Peyer's patch (tissue), 4 donors: ENCODE measurements around the gene GFPT1.

Experiments
- CTCF ChIP-seq, 6 experiments: fragments of 450-650 bp in 4 of 6; fragments of 200-600 bp in 2 of 6; sonication (generic) in 1 of 6; IDR thresholded peaks; one replicate each; pipeline ENCODE4 v1.5.1; 2017 to 2019; ENCODE audit warnings: antibody characterized with exemption in 6 of 6, mild to moderate bottlenecking in 3 of 6, moderate library complexity in 1 of 6
- POLR2A ChIP-seq, 2 donors: fragments of 450-650 bp; IDR thresholded peaks; one replicate each; pipeline ENCODE4 v1.5.1; 2017; ENCODE audit warnings: antibody characterized with exemption in 2 of 2, mild to moderate bottlenecking in 2 of 2, moderate library complexity in 2 of 2

- TF ChIP-seq CTCF (IDR thresholded peaks at IDR 0.05) (no peak), POLR2A (IDR thresholded peaks at IDR 0.05) (no peak)
These were observed 37.4 kb upstream of the GFPT1 start for GRCh38 chr2:69424419-69424818.
